Measurements from ENCODE around the gene ARMC8.

GRCh38 chr3:138173769-138174420, 13.2 kb upstream of the ARMC8 start:
- no peak for TF ChIP-seq CTCF (IDR thresholded peaks at IDR 0.05; ENCODE audit: insufficient read depth, low read depth, low read length)
- TF ChIP-seq EZH2 (IDR thresholded peaks at IDR 0.05; ENCODE audit: insufficient read depth, low read length), result no peak
